ENCODE measurements around the gene NOL3. TPM values are rescaled to one million over a fixed set of nuclear protein-coding genes. Genes with fewer than 3 reads are reported as not detected.

The NOL3 gene
- total and polyA plus RNA-seq, 2 of the 13 experiments (the other 11 are each of a cell fraction or from before 2014, with no cell fraction given), result 5.7 to 20.5 TPM

DNA sequence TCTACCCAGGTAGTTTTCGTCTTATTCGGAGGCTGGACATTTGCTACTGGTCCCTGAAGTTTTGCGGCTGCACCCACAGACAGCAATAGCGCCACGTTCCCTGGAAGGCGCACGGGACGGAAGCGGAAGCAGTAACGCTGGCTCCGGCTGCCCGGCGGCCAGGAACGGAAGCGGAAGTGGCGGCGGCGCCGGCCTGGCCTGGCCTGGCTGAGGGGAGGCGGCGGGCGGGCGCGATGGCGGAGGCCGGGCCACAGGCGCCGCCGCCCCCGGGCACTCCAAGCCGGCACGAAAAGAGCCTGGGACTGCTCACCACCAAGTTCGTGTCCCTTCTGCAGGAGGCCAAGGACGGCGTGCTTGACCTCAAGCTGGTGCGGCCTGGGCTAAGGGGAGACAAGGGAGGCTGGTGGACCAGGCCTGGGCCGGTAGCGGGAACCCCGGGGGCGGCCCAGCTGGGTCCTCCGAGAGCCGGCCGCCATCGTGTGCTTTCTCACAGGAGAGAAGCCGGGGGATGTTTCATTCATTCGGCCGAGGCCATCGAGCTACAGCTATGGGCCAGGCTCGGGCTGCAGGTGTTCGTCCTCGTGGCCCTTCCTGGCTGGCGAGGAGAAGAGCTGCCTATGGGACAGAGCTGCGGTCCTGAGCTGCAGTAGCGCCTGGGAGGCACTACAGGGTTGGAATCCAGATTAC, 21.8 kb downstream of the NOL3 start, which contains the start of gene E2F4:
E2F4 (plus strand) TSS at position 161 of the 687 bp plus-strand sequence; CDS start at position 234, 73 bp downstream.
- in situ Hi-C loops (cut with HindIII; ENCODE audit: extremely low pct_ligation_motif_present, low pct_unique_long_range_greater_than_20kb), result no loop called here
- Histone ChIP-seq H4K20me1 (ENCODE audit: insufficient read depth, low read length) (no peaks in the 10 kb centered on the region; the same call in 1 of the 2 replicates), H3K36me3 (replicated peaks in 1 of 2; ENCODE audit: control insufficient read depth in 1 of 2, insufficient read depth in 2 of 2, low read length in 2 of 2) (peaks cover 23 to 36% of the 10 kb centered on the region in 2 experiments), H2AFZ (ENCODE audit: low read length) (peak within 1 kb of the TSS; percentile 75), H3K27me3 (ENCODE audit: control insufficient read depth in 1 of 2, insufficient read depth in 2 of 2, low read length in 2 of 2) (peaks cover 7 to 16% of the 10 kb centered on the region in 2 experiments; a peak in 2 of 5 replicates), H3K79me2 (ENCODE audit: insufficient read depth, low read length) (peaks cover 21% of the 10 kb centered on the region), H3K27ac (ENCODE audit: extremely low read length, insufficient read depth, low read length) (peak within 1 kb of the TSS; percentile 59), H3K9ac (ENCODE audit: insufficient read depth, low read depth, low read length) (peak within 1 kb of the TSS; percentile 98), H3K9me3 (ENCODE audit: low read length) (no peaks in the 10 kb centered on the region), H3K4me2 (ENCODE audit: low read depth, low read length) (peak within 1 kb of the TSS; percentile 97), H3K4me1 (ENCODE audit: insufficient read depth, low read length) (peaks cover 38% of the 10 kb centered on the region), H3K4me3 (replicated peaks in 1 of 3; ENCODE audit: insufficient read depth in 1 of 3, low read depth in 2 of 3, low read length in 3 of 3) (peak within 1 kb of the TSS; percentile 84 to 99 (median 97))
- peak; percentile 88 for DNase-seq (ENCODE audit: low spot score)
- peak; percentile 88 for FAIRE-seq
- WGBS (ENCODE audit: low lambda C conversion rate), result 0% methylated on average over 9 of the region's 54 CpGs
- ChIA-PET CTCF (ENCODE audit: low intra/inter-chr PET ratio, low total read pairs) (no interaction called here), POLR2A (interaction anchor here (0.9 to 1.9 kb wide), 6 partner anchors 8 to 56 kb away, joined by 3 to 8 read pairs (median 4); partner anchors contain the start of genes FHOD1, NOL3 and TMEM208)
- peak; percentile 95 for ATAC-seq
- TSS peak; percentile 71 for BruUV-seq (replicated peaks)
- intact Hi-C loops (cut with micrococcal nuclease; ENCODE audit: unreplicated experiment), result loop anchor here (2.0 kb wide), 1 partner anchor 55 kb away; the partner anchor contains the start of gene FHOD1
- peak; percentile 47 for TF ChIP-seq HNRNPK (IDR thresholded peaks at IDR 0.05; ENCODE audit: low read depth, low read length, poor library complexity, severe bottlenecking)
- TF ChIP-seq SSRP1 (CRISPR knock-in tag; IDR thresholded peaks at IDR 0.05), result no peak
- TF ChIP-seq ZNF883 (CRISPR knock-in tag; IDR thresholded peaks at IDR 0.05; ENCODE audit: not compliant biosample characterization), result peak; percentile 89
- TF ChIP-seq, protein P1, sequence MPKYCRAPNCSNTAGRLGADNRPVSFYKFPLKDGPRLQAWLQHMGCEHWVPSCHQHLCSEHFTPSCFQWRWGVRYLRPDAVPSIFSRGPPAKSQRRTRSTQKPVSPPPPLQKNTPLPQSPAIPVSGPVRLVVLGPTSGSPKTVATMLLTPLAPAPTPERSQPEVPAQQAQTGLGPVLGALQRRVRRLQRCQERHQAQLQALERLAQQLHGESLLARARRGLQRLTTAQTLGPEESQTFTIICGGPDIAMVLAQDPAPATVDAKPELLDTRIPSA (CRISPR knock-in tag; IDR thresholded peaks at IDR 0.05; ENCODE audit: borderline replicate concordance), result no peak
- no peak for TF ChIP-seq SMAD1 (CRISPR knock-in tag; IDR thresholded peaks at IDR 0.05; ENCODE audit: borderline replicate concordance, low read depth)
- TF ChIP-seq NAIF1 (CRISPR knock-in tag; IDR thresholded peaks at IDR 0.05; ENCODE audit: borderline replicate concordance), result no peak
- no peak for TF ChIP-seq CCAR2 (optimal IDR thresholded peaks at IDR 0.05; ENCODE audit: low read depth, low read length)
- TF ChIP-seq TCF12 (IDR thresholded peaks at IDR 0.05), result no peak
- TF ChIP-seq TCF12 (CRISPR knock-in tag; IDR thresholded peaks at IDR 0.05), result peak; percentile 72; the same call in 1 of the 2 replicates
- TF ChIP-seq, protein P2, sequence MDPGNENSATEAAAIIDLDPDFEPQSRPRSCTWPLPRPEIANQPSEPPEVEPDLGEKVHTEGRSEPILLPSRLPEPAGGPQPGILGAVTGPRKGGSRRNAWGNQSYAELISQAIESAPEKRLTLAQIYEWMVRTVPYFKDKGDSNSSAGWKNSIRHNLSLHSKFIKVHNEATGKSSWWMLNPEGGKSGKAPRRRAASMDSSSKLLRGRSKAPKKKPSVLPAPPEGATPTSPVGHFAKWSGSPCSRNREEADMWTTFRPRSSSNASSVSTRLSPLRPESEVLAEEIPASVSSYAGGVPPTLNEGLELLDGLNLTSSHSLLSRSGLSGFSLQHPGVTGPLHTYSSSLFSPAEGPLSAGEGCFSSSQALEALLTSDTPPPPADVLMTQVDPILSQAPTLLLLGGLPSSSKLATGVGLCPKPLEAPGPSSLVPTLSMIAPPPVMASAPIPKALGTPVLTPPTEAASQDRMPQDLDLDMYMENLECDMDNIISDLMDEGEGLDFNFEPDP (CRISPR knock-in tag; conservative IDR thresholded peaks at IDR 0.05), result no peak
- TF ChIP-seq ZNF605 (CRISPR knock-in tag; IDR thresholded peaks at IDR 0.05), result no peak
- TF ChIP-seq, protein P3, sequence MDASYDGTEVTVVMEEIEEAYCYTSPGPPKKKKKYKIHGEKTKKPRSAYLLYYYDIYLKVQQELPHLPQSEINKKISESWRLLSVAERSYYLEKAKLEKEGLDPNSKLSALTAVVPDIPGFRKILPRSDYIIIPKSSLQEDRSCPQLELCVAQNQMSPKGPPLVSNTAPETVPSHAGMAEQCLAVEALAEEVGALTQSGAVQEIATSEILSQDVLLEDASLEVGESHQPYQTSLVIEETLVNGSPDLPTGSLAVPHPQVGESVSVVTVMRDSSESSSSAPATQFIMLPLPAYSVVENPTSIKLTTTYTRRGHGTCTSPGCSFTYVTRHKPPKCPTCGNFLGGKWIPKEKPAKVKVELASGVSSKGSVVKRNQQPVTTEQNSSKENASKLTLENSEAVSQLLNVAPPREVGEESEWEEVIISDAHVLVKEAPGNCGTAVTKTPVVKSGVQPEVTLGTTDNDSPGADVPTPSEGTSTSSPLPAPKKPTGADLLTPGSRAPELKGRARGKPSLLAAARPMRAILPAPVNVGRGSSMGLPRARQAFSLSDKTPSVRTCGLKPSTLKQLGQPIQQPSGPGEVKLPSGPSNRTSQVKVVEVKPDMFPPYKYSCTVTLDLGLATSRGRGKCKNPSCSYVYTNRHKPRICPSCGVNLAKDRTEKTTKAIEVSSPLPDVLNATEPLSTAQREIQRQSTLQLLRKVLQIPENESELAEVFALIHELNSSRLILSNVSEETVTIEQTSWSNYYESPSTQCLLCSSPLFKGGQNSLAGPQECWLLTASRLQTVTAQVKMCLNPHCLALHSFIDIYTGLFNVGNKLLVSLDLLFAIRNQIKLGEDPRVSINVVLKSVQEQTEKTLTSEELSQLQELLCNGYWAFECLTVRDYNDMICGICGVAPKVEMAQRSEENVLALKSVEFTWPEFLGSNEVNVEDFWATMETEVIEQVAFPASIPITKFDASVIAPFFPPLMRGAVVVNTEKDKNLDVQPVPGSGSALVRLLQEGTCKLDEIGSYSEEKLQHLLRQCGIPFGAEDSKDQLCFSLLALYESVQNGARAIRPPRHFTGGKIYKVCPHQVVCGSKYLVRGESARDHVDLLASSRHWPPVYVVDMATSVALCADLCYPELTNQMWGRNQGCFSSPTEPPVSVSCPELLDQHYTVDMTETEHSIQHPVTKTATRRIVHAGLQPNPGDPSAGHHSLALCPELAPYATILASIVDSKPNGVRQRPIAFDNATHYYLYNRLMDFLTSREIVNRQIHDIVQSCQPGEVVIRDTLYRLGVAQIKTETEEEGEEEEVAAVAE (CRISPR knock-in tag; IDR thresholded peaks at IDR 0.05; ENCODE audit: borderline replicate concordance), result peak; percentile 44; the same call in 1 of the 2 replicates
- TF ChIP-seq, protein P4, sequence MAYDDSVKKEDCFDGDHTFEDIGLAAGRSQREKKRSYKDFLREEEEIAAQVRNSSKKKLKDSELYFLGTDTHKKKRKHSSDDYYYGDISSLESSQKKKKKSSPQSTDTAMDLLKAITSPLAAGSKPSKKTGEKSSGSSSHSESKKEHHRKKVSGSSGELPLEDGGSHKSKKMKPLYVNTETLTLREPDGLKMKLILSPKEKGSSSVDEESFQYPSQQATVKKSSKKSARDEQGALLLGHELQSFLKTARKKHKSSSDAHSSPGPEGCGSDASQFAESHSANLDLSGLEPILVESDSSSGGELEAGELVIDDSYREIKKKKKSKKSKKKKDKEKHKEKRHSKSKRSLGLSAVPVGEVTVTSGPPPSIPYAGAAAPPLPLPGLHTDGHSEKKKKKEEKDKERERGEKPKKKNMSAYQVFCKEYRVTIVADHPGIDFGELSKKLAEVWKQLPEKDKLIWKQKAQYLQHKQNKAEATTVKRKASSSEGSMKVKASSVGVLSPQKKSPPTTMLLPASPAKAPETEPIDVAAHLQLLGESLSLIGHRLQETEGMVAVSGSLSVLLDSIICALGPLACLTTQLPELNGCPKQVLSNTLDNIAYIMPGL (CRISPR knock-in tag; IDR thresholded peaks at IDR 0.05; ENCODE audit: borderline replicate concordance in 1 of 2, low read depth in 1 of 2), result peak in 1 of 2 experiments; percentile 66; a peak in 1 of 4 replicates
- TF ChIP-seq ATM (IDR thresholded peaks at IDR 0.05; ENCODE audit: borderline replicate concordance), result no peak
